ENCODE data around the gene NAALADL2.

NAALADL2 gene

DNA sequence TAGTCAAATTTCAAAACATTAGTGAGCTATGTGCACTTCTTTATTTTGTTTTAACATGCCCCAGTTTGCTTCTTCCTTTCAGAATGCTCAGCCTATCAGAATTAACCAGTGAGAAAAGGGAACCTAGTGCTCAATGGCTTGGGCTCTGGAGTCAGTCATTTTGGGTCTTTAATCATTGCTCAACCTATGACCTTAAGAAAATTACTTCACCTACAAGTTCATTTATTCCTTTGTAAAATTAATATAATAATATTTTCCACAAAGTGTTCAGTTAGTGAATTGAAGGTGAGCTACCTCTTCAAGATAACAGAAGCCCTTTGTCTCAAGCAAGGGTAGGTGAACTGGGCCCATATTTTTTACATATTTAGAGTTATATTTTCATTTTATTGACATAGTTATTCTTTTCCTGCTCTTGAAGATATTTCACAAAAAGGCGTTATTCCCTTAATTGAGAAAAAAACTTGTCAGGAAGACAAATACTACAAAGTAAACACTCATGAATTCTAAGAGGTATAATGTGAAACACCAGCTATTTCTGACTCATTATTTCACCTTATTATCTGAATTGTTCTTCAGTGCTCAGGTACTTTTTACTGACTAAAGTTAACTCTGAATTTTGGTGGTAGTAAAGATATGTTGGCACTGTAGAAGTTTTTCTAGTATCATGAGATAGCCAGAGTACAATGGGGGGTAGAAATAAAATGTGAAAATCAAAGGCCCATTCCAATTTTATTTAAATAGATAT is 415.5 kb downstream of the NAALADL2 start:
- Histone ChIP-seq H3K23ac (ENCODE audit: low read length) (no peak overlapping the region), H3K4ac (ENCODE audit: low read depth, low read length) (no peak overlapping the region), H2BK120ac (ENCODE audit: insufficient read depth, low read length, poor library complexity) (no peak overlapping the region), H3K9me3 (ENCODE audit: insufficient read depth, low read depth, low read length) (no peaks in the 10 kb centered on the region), H2AFZ (ENCODE audit: insufficient read depth, low read length, poor library complexity) (no peak overlapping the region), H3K9ac (ENCODE audit: low read length) (no peak overlapping the region), H4K12ac (ENCODE audit: low read depth, low read length) (no peak overlapping the region), H4K91ac (ENCODE audit: low read depth, low read length) (no peak overlapping the region), H3K14ac (ENCODE audit: low read length) (no peak overlapping the region), H3K79me1 (ENCODE audit: low read length) (no peaks in the 10 kb centered on the region), H2BK12ac (ENCODE audit: low read length) (no peak overlapping the region), H4K8ac (ENCODE audit: low read depth, low read length) (no peak overlapping the region), H3K27ac (ENCODE audit: low read depth, low read length) (no peak overlapping the region), H3K4me1 (ENCODE audit: control insufficient read depth in 1 of 2, insufficient read depth in 2 of 2, low read length in 2 of 2) (no peaks in the 10 kb centered on the region), H3K4me3 (ENCODE audit: low read depth, low read length) (no peak overlapping the region), H3K79me2 (ENCODE audit: control insufficient read depth, insufficient read depth, low read length, poor library complexity) (no peaks in the 10 kb centered on the region), H2AK5ac (ENCODE audit: low read length) (no peak overlapping the region), H3K18ac (ENCODE audit: low read length) (no peak overlapping the region), H3K36me3 (ENCODE audit: control insufficient read depth in 1 of 2, insufficient read depth in 2 of 2, low read length in 2 of 2) (no peaks in the 10 kb centered on the region), H2BK5ac (ENCODE audit: low read depth, low read length, poor library complexity) (no peak overlapping the region), H3K27me3 (ENCODE audit: insufficient read depth, low read length) (no peaks in the 10 kb centered on the region), H3K4me2 (ENCODE audit: low read length) (no peak overlapping the region)
- WGBS (ENCODE audit: extremely low coverage, insufficient coverage, insufficient read length), result no CpG with 5 or more reads among the region's 1 CpG
- no peak for DNase-seq

DNA sequence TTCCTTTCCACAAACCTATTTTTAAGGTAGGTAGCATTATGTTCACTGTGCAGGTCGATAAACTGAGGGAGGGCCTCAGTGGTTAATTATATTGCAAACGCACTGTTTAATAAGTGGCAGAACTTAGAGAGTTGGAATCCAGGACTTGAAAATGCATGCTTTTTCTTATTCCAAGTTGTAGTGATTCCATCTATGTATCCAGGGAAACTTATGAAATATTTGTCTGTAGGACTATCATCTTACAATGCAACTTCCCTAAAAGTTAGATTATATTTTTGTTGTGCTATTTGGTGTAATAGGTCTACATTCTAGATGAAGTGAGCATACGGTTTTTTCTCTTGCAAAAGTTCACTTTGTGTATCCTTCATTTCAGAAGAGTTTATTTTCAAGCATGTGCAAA is 419.5 kb downstream of the NAALADL2 start:
- Histone ChIP-seq H3K79me1 (ENCODE audit: low read length) (no peaks in the 10 kb centered on the region), H4K8ac (ENCODE audit: low read depth, low read length) (no peak overlapping the region), H3K9me3 (ENCODE audit: insufficient read depth, low read depth, low read length) (no peaks in the 10 kb centered on the region), H4K12ac (ENCODE audit: low read depth, low read length) (no peak overlapping the region), H2BK12ac (ENCODE audit: low read length) (no peak overlapping the region), H3K4me3 (ENCODE audit: low read depth, low read length) (no peak overlapping the region), H3K4me2 (ENCODE audit: low read length) (no peak overlapping the region), H2BK120ac (ENCODE audit: insufficient read depth, low read length, poor library complexity) (no peak overlapping the region), H3K27me3 (ENCODE audit: insufficient read depth, low read length) (no peaks in the 10 kb centered on the region), H2BK5ac (ENCODE audit: low read depth, low read length, poor library complexity) (no peak overlapping the region), H3K36me3 (ENCODE audit: control insufficient read depth in 1 of 2, insufficient read depth in 2 of 2, low read length in 2 of 2) (no peaks in the 10 kb centered on the region), H3K23ac (ENCODE audit: low read length) (no peak overlapping the region), H3K27ac (ENCODE audit: low read depth, low read length) (no peak overlapping the region), H4K91ac (ENCODE audit: low read depth, low read length) (no peak overlapping the region), H3K4me1 (ENCODE audit: control insufficient read depth in 1 of 2, insufficient read depth in 2 of 2, low read length in 2 of 2) (no peaks in the 10 kb centered on the region), H3K79me2 (ENCODE audit: control insufficient read depth, insufficient read depth, low read length, poor library complexity) (no peaks in the 10 kb centered on the region), H2AFZ (ENCODE audit: insufficient read depth, low read length, poor library complexity) (no peak overlapping the region), H3K4ac (ENCODE audit: low read depth, low read length) (no peak overlapping the region), H3K14ac (ENCODE audit: low read length) (no peak overlapping the region), H2AK5ac (ENCODE audit: low read length) (no peak overlapping the region), H3K18ac (ENCODE audit: low read length) (no peak overlapping the region), H3K9ac (ENCODE audit: low read length) (no peak overlapping the region)
- no peak for DNase-seq
- no CpG with 5 or more reads among the region's 3 CpGs for WGBS (ENCODE audit: extremely low coverage, insufficient coverage, insufficient read length)

- H3K27me3 ChIP-seq (ENCODE audit: insufficient read depth, low read length), result no peaks in the 10 kb centered on the region
- no peaks in the 10 kb centered on the region for H3K4me1 ChIP-seq (ENCODE audit: control insufficient read depth in 1 of 2, insufficient read depth in 2 of 2, low read length in 2 of 2)
- H3K4ac ChIP-seq (ENCODE audit: low read depth, low read length), result no peak overlapping the region
- H3K14ac ChIP-seq (ENCODE audit: low read length), result no peak overlapping the region
- H3K23ac ChIP-seq (ENCODE audit: low read length), result no peak overlapping the region
- no peak for DNase-seq
- H4K8ac ChIP-seq (ENCODE audit: low read depth, low read length), result no peak overlapping the region
- no peak overlapping the region for H3K4me3 ChIP-seq (ENCODE audit: low read depth, low read length)
- no peaks in the 10 kb centered on the region for H3K9me3 ChIP-seq (ENCODE audit: insufficient read depth, low read depth, low read length)
- WGBS (ENCODE audit: extremely low coverage, insufficient coverage, insufficient read length), result no CpG with 5 or more reads among the region's 1 CpG
- H4K12ac ChIP-seq (ENCODE audit: low read depth, low read length), result no peak overlapping the region
- no peak overlapping the region for H2AFZ ChIP-seq (ENCODE audit: insufficient read depth, low read length, poor library complexity)
- H3K18ac ChIP-seq (ENCODE audit: low read length), result no peak overlapping the region
- no peaks in the 10 kb centered on the region for H3K36me3 ChIP-seq (ENCODE audit: control insufficient read depth in 1 of 2, insufficient read depth in 2 of 2, low read length in 2 of 2)
- H3K79me1 ChIP-seq (ENCODE audit: low read length), result no peaks in the 10 kb centered on the region
- no peaks in the 10 kb centered on the region for H3K79me2 ChIP-seq (ENCODE audit: control insufficient read depth, insufficient read depth, low read length, poor library complexity)
- no peak overlapping the region for H2BK12ac ChIP-seq (ENCODE audit: low read length)
- no peak overlapping the region for H3K9ac ChIP-seq (ENCODE audit: low read length)
- H2BK5ac ChIP-seq (ENCODE audit: low read depth, low read length, poor library complexity), result no peak overlapping the region
- no peak overlapping the region for H3K27ac ChIP-seq (ENCODE audit: low read depth, low read length)
- H2AK5ac ChIP-seq (ENCODE audit: low read length), result no peak overlapping the region
- H3K4me2 ChIP-seq (ENCODE audit: low read length), result no peak overlapping the region
- no peak overlapping the region for H4K91ac ChIP-seq (ENCODE audit: low read depth, low read length)
- no peak overlapping the region for H2BK120ac ChIP-seq (ENCODE audit: insufficient read depth, low read length, poor library complexity)
Measured at GRCh38 chr3:175279457-175279856, 420.3 kb downstream of the NAALADL2 start.

- no peak overlapping the region for H4K12ac ChIP-seq (ENCODE audit: low read depth, low read length)
- H3K4me2 ChIP-seq (ENCODE audit: low read length), result no peak overlapping the region
- no peak overlapping the region for H3K23ac ChIP-seq (ENCODE audit: low read length)
- H3K27me3 ChIP-seq (ENCODE audit: insufficient read depth, low read length), result no peaks in the 10 kb centered on the region
- no peak overlapping the region for H3K4me3 ChIP-seq (ENCODE audit: low read depth, low read length)
- no peaks in the 10 kb centered on the region for H3K4me1 ChIP-seq (ENCODE audit: control insufficient read depth in 1 of 2, insufficient read depth in 2 of 2, low read length in 2 of 2)
- WGBS (ENCODE audit: extremely low coverage, insufficient coverage, insufficient read length), result no CpG with 5 or more reads among the region's 1 CpG
- no peak overlapping the region for H3K14ac ChIP-seq (ENCODE audit: low read length)
- H3K18ac ChIP-seq (ENCODE audit: low read length), result no peak overlapping the region
- H2BK5ac ChIP-seq (ENCODE audit: low read depth, low read length, poor library complexity), result no peak overlapping the region
- no peak overlapping the region for H2BK12ac ChIP-seq (ENCODE audit: low read length)
- H2AK5ac ChIP-seq (ENCODE audit: low read length), result no peak overlapping the region
- no peaks in the 10 kb centered on the region for H3K79me1 ChIP-seq (ENCODE audit: low read length)
- no peak overlapping the region for H2AFZ ChIP-seq (ENCODE audit: insufficient read depth, low read length, poor library complexity)
- H4K91ac ChIP-seq (ENCODE audit: low read depth, low read length), result no peak overlapping the region
- H3K79me2 ChIP-seq (ENCODE audit: control insufficient read depth, insufficient read depth, low read length, poor library complexity), result no peaks in the 10 kb centered on the region
- H3K4ac ChIP-seq (ENCODE audit: low read depth, low read length), result no peak overlapping the region
- DNase-seq, result no peak
- H4K8ac ChIP-seq (ENCODE audit: low read depth, low read length), result no peak overlapping the region
- H3K36me3 ChIP-seq (ENCODE audit: control insufficient read depth in 1 of 2, insufficient read depth in 2 of 2, low read length in 2 of 2), result no peaks in the 10 kb centered on the region
- H2BK120ac ChIP-seq (ENCODE audit: insufficient read depth, low read length, poor library complexity), result no peak overlapping the region
- no peak overlapping the region for H3K9ac ChIP-seq (ENCODE audit: low read length)
- no peaks in the 10 kb centered on the region for H3K9me3 ChIP-seq (ENCODE audit: insufficient read depth, low read depth, low read length)
- H3K27ac ChIP-seq (ENCODE audit: low read depth, low read length), result no peak overlapping the region
Measured at GRCh38 chr3:175279911-175280310, 420.8 kb downstream of the NAALADL2 start.

Measured in trophoblast cell (in vitro differentiated cells and primary cell).